Neural cell (in vitro differentiated cells): Measurements from ENCODE around the gene ZBTB6. TPM values are rescaled to one million over a fixed set of nuclear protein-coding genes. Genes with fewer than 3 reads are reported as not detected.

Experiments used
- H2AFZ ChIP-seq: fragments of 200-600, 300-800 bp; sonication (generic), shearing (Covaris generic); 2 replicates; pipeline ENCODE4 v1.6.0; 2014; ENCODE audit warnings: low read depth, mild to moderate bottlenecking, antibody characterized with exemption, low read length, moderate library complexity
- H3F3A ChIP-seq: fragments of 200-600 bp; shearing (Covaris generic); 2 replicates; pipeline ENCODE4 v1.6.1; 2016; ENCODE audit warnings: mild to moderate bottlenecking, moderate library complexity, mixed read lengths, antibody characterized with exemption, low read length; ENCODE audit not compliant: insufficient read depth, poor library complexity, severe bottlenecking
- H3K27ac ChIP-seq: fragments of 200-600, 300-800 bp; sonication (generic), shearing (Covaris generic); 2 replicates; pipeline ENCODE4 v1.5.1; 2014; ENCODE audit warnings: mild to moderate bottlenecking, low read length, moderate library complexity
- H3K27me3 ChIP-seq: fragments of 300-800, 200-600 bp; sonication (generic), shearing (Covaris generic); 2 replicates; pipeline ENCODE4 v1.6.0; 2014; ENCODE audit warnings: mild to moderate bottlenecking, low read depth, low read length, moderate library complexity; ENCODE audit not compliant: insufficient read depth
- H3K36me3 ChIP-seq: fragments of 300-800, 200-600 bp; sonication (generic), shearing (Covaris generic); 2 replicates; pipeline ENCODE4 v1.5.1; 2014; ENCODE audit warnings: mild to moderate bottlenecking, antibody characterized with exemption, low read length, moderate library complexity; ENCODE audit not compliant: insufficient read depth
- H3K4me2 ChIP-seq: fragments of 300-800, 200-600 bp; sonication (generic), shearing (Covaris generic); 2 replicates; pipeline ENCODE4 v1.6.0; 2014; ENCODE audit warnings: mild to moderate bottlenecking, low read length
- H3K4me3 ChIP-seq: fragments of 300-800, 200-600 bp; sonication (generic), shearing (Covaris generic); 2 replicates; pipeline ENCODE4 v1.5.1; 2014; ENCODE audit warnings: mild to moderate bottlenecking, low read length, moderate library complexity
- H3K79me2 ChIP-seq: fragments of 200-600 bp; shearing (Covaris generic); replicated peaks from 2 replicates; pipeline ENCODE4 v1.6.0; 2014; ENCODE audit warnings: mild to moderate bottlenecking, low read length, moderate library complexity; ENCODE audit not compliant: insufficient read depth
- H3K9ac ChIP-seq: fragments of 300-800, 200-600 bp; sonication (generic), shearing (Covaris generic); 2 replicates; pipeline ENCODE4 v1.6.1; 2016; ENCODE audit warnings: mild to moderate bottlenecking, low read length, mixed read lengths
- H3K9me2 ChIP-seq: fragments of 200-600 bp; shearing (Covaris generic); 2 replicates; pipeline ENCODE4 v1.6.1; 2016; ENCODE audit warnings: mild to moderate bottlenecking, low read length, mixed read lengths; ENCODE audit not compliant: insufficient read depth
- H3K9me3 ChIP-seq: fragments of 200-600, 300-800 bp; sonication (generic), shearing (Covaris generic); 2 replicates; pipeline ENCODE4 v1.6.1; 2016; ENCODE audit warnings: mild to moderate bottlenecking, mixed run types, low read length, moderate library complexity, mixed read lengths
- H4K20me1 ChIP-seq: fragments of 200-600 bp; shearing (Covaris generic); 2 replicates; pipeline ENCODE4 v1.6.1; 2016; ENCODE audit warnings: mild to moderate bottlenecking, mixed run types; ENCODE audit not compliant: insufficient read depth
- EP300 ChIP-seq: fragments of 450-650 bp; conservative IDR thresholded peaks from 2 replicates; pipeline ENCODE4 v1.6.1; 2014; ENCODE audit warnings: antibody characterized with exemption, mild to moderate bottlenecking, moderate library complexity; ENCODE audit not compliant: poor library complexity, severe bottlenecking
- EZH2 ChIP-seq: fragments of 200-600, 300-800 bp; shearing (Covaris generic), sonication (generic); IDR thresholded peaks from 2 replicates; pipeline ENCODE4 v1.6.1; 2014; ENCODE audit warnings: antibody characterized with exemption, low read length, borderline replicate concordance, mild to moderate bottlenecking; ENCODE audit not compliant: insufficient read depth, poor library complexity, severe bottlenecking
- MXI1 ChIP-seq: fragments of 450-650 bp; conservative IDR thresholded peaks from 2 replicates; pipeline ENCODE4 v1.6.1; 2014; ENCODE audit warnings: antibody characterized with exemption, mild to moderate bottlenecking; ENCODE audit not compliant: poor library complexity, severe bottlenecking
- POLR2AphosphoS5 ChIP-seq: IDR thresholded peaks from 2 replicates; pipeline ENCODE4 v1.6.1; 2012
- RAD21 ChIP-seq: fragments of 450-650 bp; conservative IDR thresholded peaks from 2 replicates; pipeline ENCODE4 v1.6.1; 2014; ENCODE audit warnings: antibody characterized with exemption, mild to moderate bottlenecking, moderate library complexity
- SMC3 ChIP-seq: fragments of 450-650 bp; conservative IDR thresholded peaks from 2 replicates; pipeline ENCODE4 v1.6.1; 2014; ENCODE audit warnings: antibody characterized with exemption, mild to moderate bottlenecking, moderate library complexity; ENCODE audit not compliant: poor library complexity
- TAF1 ChIP-seq: IDR thresholded peaks from 2 replicates; pipeline ENCODE4 v1.6.1; 2012; ENCODE audit warnings: low read depth
- polyA plus RNA-seq: library from polyadenylated mRNA; depleted of rRNA; stranded (reverse); fragments of >200 nt; gene quantifications from 2 replicates; pipeline ENCODE4 v1.2.3, GENCODE V29; 2014
- TF ChIP-seq, protein P1 (sequence below): fragments of 450-650 bp; IDR thresholded peaks from 2 replicates; pipeline ENCODE4 v1.5.1; 2014; ENCODE audit warnings: antibody characterized with exemption, mild to moderate bottlenecking, moderate library complexity; ENCODE audit not compliant: poor library complexity, severe bottlenecking
- TF ChIP-seq, protein P2 (sequence below): IDR thresholded peaks from 2 replicates; pipeline ENCODE4 v1.6.1; 2012; ENCODE audit warnings: borderline replicate concordance

Gene ZBTB6
- polyA plus RNA-seq, 1 donor from 2014 or later, result 20.1 TPM

DNA sequence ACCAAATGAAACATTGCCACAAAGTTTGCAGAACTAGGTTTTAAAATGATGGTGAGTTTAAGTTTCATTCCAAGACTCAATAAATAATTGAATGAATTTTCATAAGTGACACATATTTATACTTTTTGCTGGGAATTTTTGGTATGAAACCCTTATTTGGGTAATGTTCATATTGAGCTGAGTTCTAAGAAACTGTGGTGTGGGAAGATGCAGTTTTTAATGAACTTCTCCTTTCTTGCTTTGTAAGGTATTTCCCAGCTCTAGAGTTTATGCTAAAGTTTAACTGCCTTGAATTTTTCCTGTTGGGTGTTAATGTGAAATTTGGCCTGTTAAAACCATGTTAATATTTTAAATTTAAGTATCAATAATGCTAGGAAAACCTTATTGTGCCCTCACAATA, 42.8 kb upstream of the ZBTB6 start:
- H3K36me3 ChIP-seq, result no peaks in the 10 kb centered on the region
- H3K4me2 ChIP-seq, result no peak overlapping the region
- H3F3A ChIP-seq, result no peaks in the 10 kb centered on the region
- no peaks in the 10 kb centered on the region for H4K20me1 ChIP-seq
- no peak overlapping the region for H3K9ac ChIP-seq
- H3K4me3 ChIP-seq, result no peak overlapping the region
- H3K27ac ChIP-seq, result no peak overlapping the region
- no peaks in the 10 kb centered on the region for H3K9me3 ChIP-seq
- peaks cover 43% of the 10 kb centered on the region for H3K79me2 ChIP-seq
- TF ChIP-seq, protein P1, sequence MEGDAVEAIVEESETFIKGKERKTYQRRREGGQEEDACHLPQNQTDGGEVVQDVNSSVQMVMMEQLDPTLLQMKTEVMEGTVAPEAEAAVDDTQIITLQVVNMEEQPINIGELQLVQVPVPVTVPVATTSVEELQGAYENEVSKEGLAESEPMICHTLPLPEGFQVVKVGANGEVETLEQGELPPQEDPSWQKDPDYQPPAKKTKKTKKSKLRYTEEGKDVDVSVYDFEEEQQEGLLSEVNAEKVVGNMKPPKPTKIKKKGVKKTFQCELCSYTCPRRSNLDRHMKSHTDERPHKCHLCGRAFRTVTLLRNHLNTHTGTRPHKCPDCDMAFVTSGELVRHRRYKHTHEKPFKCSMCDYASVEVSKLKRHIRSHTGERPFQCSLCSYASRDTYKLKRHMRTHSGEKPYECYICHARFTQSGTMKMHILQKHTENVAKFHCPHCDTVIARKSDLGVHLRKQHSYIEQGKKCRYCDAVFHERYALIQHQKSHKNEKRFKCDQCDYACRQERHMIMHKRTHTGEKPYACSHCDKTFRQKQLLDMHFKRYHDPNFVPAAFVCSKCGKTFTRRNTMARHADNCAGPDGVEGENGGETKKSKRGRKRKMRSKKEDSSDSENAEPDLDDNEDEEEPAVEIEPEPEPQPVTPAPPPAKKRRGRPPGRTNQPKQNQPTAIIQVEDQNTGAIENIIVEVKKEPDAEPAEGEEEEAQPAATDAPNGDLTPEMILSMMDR, result no peak
- TF ChIP-seq RAD21 (no peak), POLR2AphosphoS5 (no peak), EZH2 (no peak), EP300 (no peak), TAF1 (no peak), MXI1 (no peak), SMC3 (no peak)
- TF ChIP-seq, protein P2, sequence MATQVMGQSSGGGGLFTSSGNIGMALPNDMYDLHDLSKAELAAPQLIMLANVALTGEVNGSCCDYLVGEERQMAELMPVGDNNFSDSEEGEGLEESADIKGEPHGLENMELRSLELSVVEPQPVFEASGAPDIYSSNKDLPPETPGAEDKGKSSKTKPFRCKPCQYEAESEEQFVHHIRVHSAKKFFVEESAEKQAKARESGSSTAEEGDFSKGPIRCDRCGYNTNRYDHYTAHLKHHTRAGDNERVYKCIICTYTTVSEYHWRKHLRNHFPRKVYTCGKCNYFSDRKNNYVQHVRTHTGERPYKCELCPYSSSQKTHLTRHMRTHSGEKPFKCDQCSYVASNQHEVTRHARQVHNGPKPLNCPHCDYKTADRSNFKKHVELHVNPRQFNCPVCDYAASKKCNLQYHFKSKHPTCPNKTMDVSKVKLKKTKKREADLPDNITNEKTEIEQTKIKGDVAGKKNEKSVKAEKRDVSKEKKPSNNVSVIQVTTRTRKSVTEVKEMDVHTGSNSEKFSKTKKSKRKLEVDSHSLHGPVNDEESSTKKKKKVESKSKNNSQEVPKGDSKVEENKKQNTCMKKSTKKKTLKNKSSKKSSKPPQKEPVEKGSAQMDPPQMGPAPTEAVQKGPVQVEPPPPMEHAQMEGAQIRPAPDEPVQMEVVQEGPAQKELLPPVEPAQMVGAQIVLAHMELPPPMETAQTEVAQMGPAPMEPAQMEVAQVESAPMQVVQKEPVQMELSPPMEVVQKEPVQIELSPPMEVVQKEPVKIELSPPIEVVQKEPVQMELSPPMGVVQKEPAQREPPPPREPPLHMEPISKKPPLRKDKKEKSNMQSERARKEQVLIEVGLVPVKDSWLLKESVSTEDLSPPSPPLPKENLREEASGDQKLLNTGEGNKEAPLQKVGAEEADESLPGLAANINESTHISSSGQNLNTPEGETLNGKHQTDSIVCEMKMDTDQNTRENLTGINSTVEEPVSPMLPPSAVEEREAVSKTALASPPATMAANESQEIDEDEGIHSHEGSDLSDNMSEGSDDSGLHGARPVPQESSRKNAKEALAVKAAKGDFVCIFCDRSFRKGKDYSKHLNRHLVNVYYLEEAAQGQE, result no peak
- no peak overlapping the region for H2AFZ ChIP-seq
- no peaks in the 10 kb centered on the region for H3K9me2 ChIP-seq
- no peaks in the 10 kb centered on the region for H3K27me3 ChIP-seq

DNA sequence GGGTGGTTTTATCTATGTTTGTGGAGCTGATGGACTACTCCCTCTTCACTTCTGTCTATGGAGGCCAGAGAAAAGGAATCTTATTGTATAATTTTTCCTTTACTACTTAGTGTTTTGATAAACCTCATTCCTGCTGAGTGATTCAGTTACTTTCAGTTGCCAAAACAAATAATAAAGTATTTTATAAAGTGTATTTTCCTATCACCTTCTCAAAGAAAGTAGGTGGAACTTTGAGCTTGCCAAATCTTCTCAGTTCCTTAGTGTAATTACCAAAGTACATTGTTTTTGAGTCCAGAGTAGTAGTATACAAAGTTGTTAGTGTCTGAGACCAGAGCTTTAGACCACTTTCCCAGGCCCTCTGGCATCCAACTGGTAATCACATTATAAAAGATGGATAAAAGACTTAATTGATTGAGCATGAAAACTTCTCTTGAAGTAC, 41.1 kb upstream of the ZBTB6 start:
- no peaks in the 10 kb centered on the region for H3K36me3 ChIP-seq
- H3K4me2 ChIP-seq, result no peak overlapping the region
- no peaks in the 10 kb centered on the region for H3K27me3 ChIP-seq
- H3K9ac ChIP-seq, result no peak overlapping the region
- H3K27ac ChIP-seq, result no peak overlapping the region
- TF ChIP-seq, protein P2, result no peak
- no peak for TF ChIP-seq POLR2AphosphoS5
- TF ChIP-seq, protein P1, result no peak
- TF ChIP-seq EZH2, result no peak
- TF ChIP-seq SMC3, result no peak
- no peak for TF ChIP-seq EP300
- TF ChIP-seq MXI1, result no peak
- no peak for TF ChIP-seq RAD21
- no peak for TF ChIP-seq TAF1
- H3K79me2 ChIP-seq, result peaks cover 59% of the 10 kb centered on the region
- no peaks in the 10 kb centered on the region for H4K20me1 ChIP-seq
- no peaks in the 10 kb centered on the region for H3F3A ChIP-seq
- H3K9me2 ChIP-seq, result no peaks in the 10 kb centered on the region
- no peak overlapping the region for H2AFZ ChIP-seq
- no peaks in the 10 kb centered on the region for H3K9me3 ChIP-seq
- H3K4me3 ChIP-seq, result no peak overlapping the region
